Breast epithelium (tissue), 4 donors: ENCODE results near the gene FIBCD1. TPM values are rescaled to one million over a fixed set of nuclear protein-coding genes. Genes with fewer than 3 reads are reported as not detected.

Experiments
- DNase-seq, 2 donors: peaks; one replicate each; pipeline ENCODE4 v3.0.0-alpha.2; 2019; ENCODE audit warnings: low spot score in 2 of 2
- H3K27ac ChIP-seq, 2 donors: fragments of 200-600 bp; sonication (generic) in 1 of 2; one replicate each; pipeline ENCODE4 v1.5.1; 2016 to 2019; ENCODE audit warnings: mild to moderate bottlenecking in 1 of 2
- H3K27me3 ChIP-seq, 2 donors: fragments of 200-600 bp; sonication (generic) in 1 of 2; one replicate each; pipeline versions ENCODE4 v1.5.1 to v1.6.0; 2017 to 2019; ENCODE audit warnings: control low read depth in 1 of 2, mild to moderate bottlenecking in 1 of 2
- H3K36me3 ChIP-seq: fragments of 200-600 bp; one replicate; pipeline ENCODE4 v1.5.1; 2019
- H3K4me1 ChIP-seq, 2 donors: fragments of 200-600 bp; sonication (generic); one replicate each; pipeline ENCODE4 v1.5.1; 2016 to 2019; ENCODE audit warnings: control low read depth in 1 of 2
- H3K4me3 ChIP-seq, 3 donors: fragments of 200-600 bp; sonication (generic); 1 replicate in 2 of 3; 2 replicates in 1 of 3; pipeline ENCODE4 v1.5.1; 2016 to 2019; ENCODE audit warnings: mild to moderate bottlenecking in 3 of 3, moderate library complexity in 2 of 3
- H3K9me3 ChIP-seq, 2 donors: fragments of 200-600 bp; sonication (generic) in 1 of 2; one replicate each; pipeline ENCODE4 v1.5.1; 2016 to 2019; ENCODE audit warnings: control low read depth in 1 of 2
- CTCF ChIP-seq, 3 donors: fragments of 450-650 bp; IDR thresholded peaks; one replicate each; pipeline ENCODE4 v1.5.1; 2016 to 2017; ENCODE audit warnings: antibody characterized with exemption in 3 of 3, mild to moderate bottlenecking in 3 of 3, moderate library complexity in 3 of 3
- POLR2A ChIP-seq: fragments of 450-650 bp; IDR thresholded peaks from one replicate; pipeline ENCODE4 v1.6.1; 2016; ENCODE audit warnings: antibody characterized with exemption, mild to moderate bottlenecking, moderate library complexity
- POLR2AphosphoS5 ChIP-seq, 3 donors: sonication (generic); formaldehyde crosslinking; IDR thresholded peaks; one replicate each; pipeline ENCODE4 v1.6.1; 2017; ENCODE audit warnings: antibody characterized with exemption in 3 of 3
- intact Hi-C: fragments of 100-400 bp; cut with DNase I; formaldehyde crosslinking; loops from one replicate; pipeline ENCODE4 v1.15.1; 2023; ENCODE audit warnings: low total_unique reads
- total RNA-seq, 3 donors: library from RNA; depleted of rRNA; stranded (reverse); fragments of >200 nt; gene quantifications; one replicate each; pipeline ENCODE4 v1.1.0, GENCODE V29; 2016

The FIBCD1 gene
- total RNA-seq, 3 donors from 2014 or later, result 0.16 to 0.44 TPM; not detected in 1

GRCh38 chr9:130986356-130986965 is 47.4 kb upstream of the FIBCD1 start:
- no peak for TF ChIP-seq POLR2A
- no peak for TF ChIP-seq POLR2AphosphoS5 (IDR thresholded peaks at IDR 0.05)
- no peak for TF ChIP-seq CTCF (IDR thresholded peaks at IDR 0.05)
- Histone ChIP-seq H3K27me3 (no peaks in the 10 kb centered on the region), H3K4me1 (no peaks in the 10 kb centered on the region), H3K4me3 (no peak overlapping the region), H3K27ac (no peak overlapping the region), H3K9me3 (no peaks in the 10 kb centered on the region), H3K36me3 (no peaks in the 10 kb centered on the region)
- DNase-seq, result no peak
- intact Hi-C loops, result no loop called here

- no peaks in the 10 kb centered on the region for H3K36me3 ChIP-seq
- H3K4me1 ChIP-seq, result no peaks in the 10 kb centered on the region
- H3K9me3 ChIP-seq, result no peaks in the 10 kb centered on the region
- no peak for TF ChIP-seq POLR2AphosphoS5 (IDR thresholded peaks at IDR 0.05)
- TF ChIP-seq POLR2A, result no peak
- TF ChIP-seq CTCF (IDR thresholded peaks at IDR 0.05), result no peak
- H3K27me3 ChIP-seq, result no peaks in the 10 kb centered on the region
- no peak overlapping the region for H3K4me3 ChIP-seq
- intact Hi-C loops, result no loop called here
- DNase-seq, result no peak
- no peak overlapping the region for H3K27ac ChIP-seq
These were observed 46.6 kb upstream of the FIBCD1 start for GRCh38 chr9:130985606-130986162.

- Histone ChIP-seq H3K4me1 (no peaks in the 10 kb centered on the region), H3K36me3 (no peaks in the 10 kb centered on the region), H3K27me3 (no peaks in the 10 kb centered on the region), H3K9me3 (no peaks in the 10 kb centered on the region), H3K4me3 (no peak overlapping the region), H3K27ac (no peak overlapping the region)
- DNase-seq, result no peak
- no peak for TF ChIP-seq POLR2AphosphoS5 (IDR thresholded peaks at IDR 0.05)
- TF ChIP-seq POLR2A, result no peak
- no peak for TF ChIP-seq CTCF (IDR thresholded peaks at IDR 0.05)
- intact Hi-C loops, result no loop called here
These were observed 46.0 kb upstream of the FIBCD1 start for GRCh38 chr9:130985029-130985428.

GRCh38 chr9:130984521-130984920 is 45.5 kb upstream of the FIBCD1 start:
- Histone ChIP-seq H3K9me3 (no peaks in the 10 kb centered on the region), H3K36me3 (no peaks in the 10 kb centered on the region), H3K27me3 (no peaks in the 10 kb centered on the region), H3K4me3 (no peak overlapping the region), H3K4me1 (no peaks in the 10 kb centered on the region), H3K27ac (no peak overlapping the region)
- no peak for DNase-seq
- no peak for TF ChIP-seq POLR2A
- no peak for TF ChIP-seq POLR2AphosphoS5 (IDR thresholded peaks at IDR 0.05)
- TF ChIP-seq CTCF (IDR thresholded peaks at IDR 0.05), result no peak
- intact Hi-C loops, result no loop called here

GRCh38 chr9:130983970-130984369 is 44.9 kb upstream of the FIBCD1 start:
- no peaks in the 10 kb centered on the region for H3K36me3 ChIP-seq
- H3K4me3 ChIP-seq, result no peak overlapping the region
- H3K4me1 ChIP-seq, result no peaks in the 10 kb centered on the region
- intact Hi-C loops, result no loop called here
- no peaks in the 10 kb centered on the region for H3K9me3 ChIP-seq
- DNase-seq, result no peak
- H3K27ac ChIP-seq, result no peak overlapping the region
- no peak for TF ChIP-seq POLR2AphosphoS5 (IDR thresholded peaks at IDR 0.05)
- no peak for TF ChIP-seq POLR2A
- TF ChIP-seq CTCF (IDR thresholded peaks at IDR 0.05), result no peak
- no peaks in the 10 kb centered on the region for H3K27me3 ChIP-seq
